ENCODE data around the gene GPA33.
A peak's percentile ranks its signal among the peaks of the same experiment; 100 is the strongest.
"Not testable (repeated sequence)": the region's sequence is repeated elsewhere in the genome, so short reads cannot be mapped to it uniquely, and the experiment has no call there.

The GPA33 gene

DNA sequence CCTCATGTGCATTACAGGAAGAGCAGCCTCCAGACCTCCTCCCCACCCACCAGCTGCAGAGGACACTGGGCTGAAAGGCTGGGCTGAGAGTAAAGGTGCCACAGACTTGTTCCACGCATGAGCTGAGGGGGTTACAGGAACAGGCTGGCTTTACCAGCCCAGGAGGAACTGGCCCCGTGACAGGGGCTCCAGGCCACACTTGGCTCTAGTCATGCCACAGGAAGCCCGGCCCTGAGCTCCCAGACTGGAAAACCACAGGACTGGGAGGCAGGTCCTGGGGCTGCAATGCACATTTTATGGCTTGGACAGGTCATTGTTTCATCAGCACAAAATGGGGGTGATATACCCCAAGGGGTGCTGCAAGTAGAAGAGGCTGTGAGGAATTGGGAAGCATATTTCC is 35.6 kb downstream of the GPA33 start:
- DNase-seq, result no peak

DNA sequence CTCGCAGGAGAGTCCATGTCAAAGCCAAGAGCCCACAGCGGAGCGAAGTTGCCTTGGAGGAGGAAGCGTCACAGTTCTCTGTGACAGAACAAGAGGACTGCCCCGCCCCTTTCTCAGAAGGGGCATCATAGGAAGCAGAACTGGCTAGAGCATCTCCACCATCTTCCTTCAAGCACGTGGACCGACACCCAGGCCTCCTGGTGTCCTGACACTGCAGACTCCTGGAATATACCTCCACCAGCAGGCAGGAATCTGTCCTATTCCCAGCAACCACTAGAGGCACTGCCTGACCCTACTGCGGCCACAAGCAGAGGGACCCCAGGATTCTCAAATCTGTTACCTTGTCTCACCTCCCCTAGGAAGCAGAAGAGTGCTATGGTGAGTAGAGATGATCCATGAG is 37.8 kb downstream of the GPA33 start:
- DNase-seq, result no peak

DNA sequence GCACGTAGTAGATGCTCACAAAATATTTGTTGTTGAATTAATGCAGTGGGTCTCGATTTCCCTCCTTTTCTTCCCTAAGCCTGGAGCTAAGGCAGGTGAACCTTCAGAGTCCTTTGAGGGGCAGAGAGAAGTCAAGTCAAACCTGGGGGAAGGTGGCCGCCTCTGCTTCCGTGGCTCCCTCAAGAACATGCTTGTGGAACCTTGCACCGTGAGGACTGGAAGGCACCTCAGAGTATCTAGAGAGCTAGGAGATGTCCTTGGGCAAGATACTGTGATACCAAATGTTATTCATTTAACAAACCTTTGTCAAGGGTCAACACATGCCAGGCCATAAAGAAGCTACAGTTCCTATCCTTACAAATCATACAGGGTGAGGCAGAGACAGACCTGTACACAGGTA is 38.3 kb downstream of the GPA33 start:
- DNase-seq, result no peak

DNA sequence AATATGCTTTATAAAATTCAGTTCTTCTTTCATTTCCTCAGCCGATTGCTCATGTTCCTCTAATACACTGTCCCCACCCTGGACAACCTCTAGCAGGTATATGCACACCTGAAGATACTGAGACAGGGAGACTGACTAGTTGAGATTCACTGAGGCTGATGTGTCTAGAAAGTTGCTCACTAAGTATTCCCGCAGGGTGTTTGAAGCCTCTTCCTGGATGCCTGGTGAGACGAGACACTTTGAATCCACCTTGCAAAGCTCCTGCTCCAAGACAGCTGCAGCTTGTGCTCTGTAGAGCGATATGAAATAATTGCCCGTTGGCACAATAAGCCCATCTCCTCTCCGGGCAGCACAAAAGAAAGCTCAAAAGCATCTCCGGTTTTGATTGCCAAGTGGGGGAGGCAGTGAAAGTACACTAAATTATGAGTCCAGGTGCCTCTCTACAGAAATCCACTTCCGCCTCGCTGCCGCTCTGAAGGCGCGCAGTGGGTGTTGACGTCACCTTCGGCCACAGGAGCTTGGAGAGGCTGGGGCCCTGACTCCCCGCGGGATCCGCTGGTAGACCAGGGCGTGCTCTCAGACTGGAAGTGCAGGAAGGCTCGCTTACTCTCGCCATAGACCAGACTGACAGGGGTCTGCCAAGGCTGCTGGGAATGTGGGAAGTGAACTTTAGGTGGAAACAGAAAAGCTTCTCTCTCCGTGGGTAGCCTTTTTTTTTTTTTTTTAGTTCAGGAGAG is 46.3 kb downstream of the GPA33 start:
- DNase-seq, result peak; percentile 83

DNA sequence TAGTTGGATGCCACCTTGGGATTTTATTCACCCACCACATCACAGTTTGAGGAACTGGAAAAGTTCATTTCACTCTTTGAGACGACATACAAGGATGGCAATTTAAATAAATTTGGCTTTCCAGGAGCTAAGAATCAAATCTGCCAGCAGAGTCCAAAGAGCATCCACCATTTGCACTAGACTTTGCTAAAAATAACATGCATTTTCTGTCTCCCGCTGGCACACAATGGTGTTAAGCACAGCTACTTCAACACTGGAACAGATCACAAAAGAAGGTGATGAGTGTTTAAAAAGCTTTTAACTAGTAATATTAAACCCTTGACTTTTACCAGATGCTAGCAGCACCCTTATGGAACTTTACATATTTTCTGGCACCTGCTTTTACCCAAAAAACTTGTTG is 56.5 kb downstream of the GPA33 start:
- DNase-seq, result no peak

DNA sequence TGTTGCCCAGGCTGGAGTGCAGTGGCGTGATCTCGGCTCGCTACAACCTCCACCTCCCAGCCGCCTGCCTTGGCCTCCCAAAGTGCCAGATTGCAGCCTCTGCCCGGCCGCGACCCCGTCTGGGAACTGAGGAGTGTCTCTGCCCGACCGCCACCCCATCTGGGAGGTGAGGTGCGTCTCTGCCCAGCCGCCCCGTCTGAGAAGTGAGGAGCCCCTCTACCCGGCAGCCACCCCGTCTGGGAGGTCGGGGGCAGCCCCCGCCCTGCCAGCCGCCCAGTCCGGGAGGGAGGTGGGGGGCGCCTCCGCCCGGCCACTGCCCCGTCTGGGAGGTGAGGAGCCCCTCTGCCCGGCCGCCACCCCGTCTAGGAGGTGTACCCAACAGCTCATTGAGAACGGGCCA is 60.6 kb downstream of the GPA33 start:
- DNase-seq, result not testable (repeated sequence)

DNA sequence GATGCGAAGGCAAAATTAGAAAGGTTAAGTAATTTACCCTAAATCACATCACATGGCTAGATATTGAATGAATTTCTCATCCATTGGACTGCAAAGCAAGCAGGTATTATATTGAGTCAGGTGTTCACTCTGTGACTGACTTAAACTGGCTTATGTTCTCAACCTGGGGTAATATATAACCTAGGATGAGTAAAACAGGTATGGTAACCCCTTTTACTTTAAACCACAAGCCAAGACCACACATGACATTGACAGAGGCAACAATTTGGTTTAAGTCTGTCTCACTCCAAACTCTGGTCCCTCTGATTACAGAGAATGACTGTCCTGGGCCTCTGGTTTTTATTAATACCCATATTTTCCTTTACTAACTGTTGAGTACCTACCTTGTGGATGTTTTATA is 67.8 kb downstream of the GPA33 start:
- no peak for DNase-seq

DNA sequence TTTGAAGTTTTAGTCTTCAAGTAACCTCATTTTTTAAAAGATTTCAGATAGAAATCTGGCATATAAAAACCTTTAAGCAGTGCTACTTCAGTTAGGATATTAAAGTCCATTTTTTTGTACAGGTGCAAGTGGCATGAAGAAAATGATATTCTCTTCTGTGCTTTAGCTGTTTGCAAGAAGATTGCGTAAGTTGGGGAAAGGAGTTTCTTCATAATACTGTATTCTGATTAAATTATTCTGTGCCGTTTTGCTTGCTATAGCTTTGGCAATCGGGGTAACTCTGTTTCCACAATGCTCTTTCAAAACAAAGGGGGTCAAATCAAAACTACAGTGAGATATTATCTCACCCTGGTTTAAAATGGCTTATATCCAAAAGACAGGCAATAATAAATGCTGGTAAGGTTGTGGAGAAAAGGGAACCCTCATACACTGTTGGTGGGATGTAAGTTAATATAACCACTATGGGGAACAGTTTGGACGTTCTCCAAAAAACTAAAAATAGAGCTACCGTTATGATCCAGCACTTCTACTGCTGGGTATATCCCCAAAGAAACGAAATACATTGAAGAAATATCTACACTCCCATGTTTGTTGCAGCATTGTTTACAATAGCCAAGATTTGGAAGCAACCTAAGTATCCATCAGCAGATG is 74.0 kb downstream of the GPA33 start:
- no peak for DNase-seq

DNA sequence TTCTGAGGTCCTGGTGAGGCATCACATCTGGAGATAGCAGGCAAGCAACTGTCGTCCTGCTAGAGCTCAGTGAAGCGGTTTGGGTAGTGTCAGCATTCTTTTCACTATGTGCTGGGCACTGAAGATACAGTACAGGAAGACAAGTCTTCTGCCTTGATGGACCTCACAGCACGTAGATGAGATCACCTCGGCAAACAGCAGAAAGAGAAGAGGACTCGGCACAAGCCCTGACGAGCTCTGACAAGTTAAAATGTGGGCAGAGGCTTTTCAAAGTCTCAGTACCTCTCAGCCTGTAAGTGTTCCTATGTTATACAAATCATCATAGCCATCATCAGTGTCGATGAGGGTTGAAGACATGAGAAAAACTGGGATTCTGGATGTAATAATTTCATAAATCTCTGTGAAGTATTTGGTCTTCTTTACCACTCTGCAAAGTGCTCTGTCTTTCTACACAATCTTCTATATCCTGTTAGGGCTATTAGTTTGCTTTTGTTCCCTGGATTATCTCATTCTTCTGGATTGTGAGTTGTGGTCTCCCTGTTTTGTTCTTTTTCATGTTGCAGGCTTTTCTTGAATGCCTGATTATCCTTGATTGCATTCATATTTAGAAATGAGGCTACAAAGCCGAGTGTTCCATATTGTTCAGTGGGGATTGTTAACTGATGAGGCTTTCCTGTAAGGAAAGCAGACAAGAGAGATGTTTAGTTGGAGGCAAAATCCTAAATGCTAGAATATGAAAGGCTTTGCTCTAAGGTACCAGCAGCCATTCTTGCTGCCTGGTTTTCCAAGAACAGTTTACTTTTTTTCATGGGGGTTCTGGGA is 76.9 kb downstream of the GPA33 start:
- no peak for DNase-seq

DNA sequence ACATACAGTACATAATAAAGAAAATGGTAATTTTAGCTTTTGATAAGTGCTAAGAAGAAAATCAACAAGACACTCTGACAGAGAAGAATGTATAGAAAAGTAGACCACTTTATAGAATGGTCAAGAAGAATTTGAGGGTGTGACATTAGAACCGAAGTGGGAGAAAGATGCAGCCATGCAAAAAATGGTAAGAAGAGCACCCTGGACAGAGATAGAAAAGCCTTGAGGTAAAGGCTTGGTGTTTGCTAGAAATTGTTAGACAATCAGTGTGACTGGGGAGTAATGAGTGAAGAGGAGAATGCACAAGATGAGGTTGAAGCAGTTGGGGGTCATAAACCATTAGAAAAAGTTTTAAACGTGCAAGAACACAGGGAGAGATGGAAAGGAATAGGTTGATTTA is 77.6 kb downstream of the GPA33 start:
- DNase-seq, result no peak

DNA sequence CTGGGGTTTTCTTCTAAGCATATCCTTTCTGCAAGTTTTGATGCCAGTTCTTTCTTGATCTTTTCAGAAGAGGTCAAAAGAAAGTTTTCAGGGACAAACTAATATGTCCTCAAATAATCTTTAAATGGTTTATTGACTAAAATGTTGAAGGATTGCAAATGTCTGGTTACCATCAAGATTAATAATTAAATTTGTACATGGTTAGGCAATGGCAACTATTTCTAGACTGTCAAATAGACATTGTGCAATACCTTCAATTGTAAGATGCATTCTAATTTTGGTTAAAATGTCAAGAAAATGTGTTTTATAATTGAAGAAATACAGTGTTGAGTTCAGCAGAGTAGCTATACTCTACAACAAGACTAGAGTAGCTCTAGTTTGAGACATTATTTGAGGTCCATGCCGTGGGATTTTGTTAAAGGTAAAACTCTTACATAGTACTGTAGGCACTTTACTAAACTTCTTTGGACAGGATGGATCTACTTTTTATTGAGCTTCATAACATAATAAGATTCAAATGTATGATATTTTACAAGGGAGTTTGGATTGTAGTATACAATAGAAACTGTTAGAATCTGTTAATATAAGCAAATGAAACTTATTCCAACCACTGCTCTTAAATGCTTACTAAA is 78.5 kb downstream of the GPA33 start:
- DNase-seq, result no peak

DNA sequence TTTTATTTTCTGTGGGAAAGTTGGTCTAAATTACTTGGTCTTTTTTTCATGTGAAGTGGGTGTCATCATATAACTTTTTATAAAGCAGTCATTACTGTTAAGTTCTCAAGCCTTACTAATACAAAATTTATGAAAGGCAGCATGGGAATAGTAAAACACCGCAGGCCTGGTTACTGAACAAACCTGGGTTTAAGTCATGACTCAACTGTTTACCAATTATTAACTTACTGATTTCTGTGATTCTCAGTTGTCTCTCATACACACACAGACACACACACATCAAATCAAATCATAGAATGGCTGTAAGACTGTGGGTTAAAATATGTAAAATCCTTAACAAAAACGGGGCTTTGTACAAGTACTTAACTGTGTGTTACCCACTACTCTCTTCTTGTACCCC is 86.5 kb downstream of the GPA33 start:
- no peak for DNase-seq
